C4-2B (cell line): ENCODE measurements around the gene TRPC4AP.

ENCODE experiments used
- CTCF ChIP-seq: fragments of 450-650 bp; conservative IDR thresholded peaks from 2 replicates; pipeline ENCODE4 v1.5.1; 2017; ENCODE audit warnings: mild to moderate bottlenecking
- ZFX ChIP-seq: fragments of 450-650 bp; IDR thresholded peaks from 2 replicates; pipeline ENCODE4 v1.6.1; 2017

GRCh38 chr20:35059612-35060011, 33.0 kb downstream of the TRPC4AP start:
- TF ChIP-seq CTCF = no peak
- no peak for TF ChIP-seq ZFX
